ENCODE data around the gene SIAE.
"Not testable (repeated sequence)": the region's sequence is repeated elsewhere in the genome, so short reads cannot be mapped to it uniquely, and the experiment has no call there.

SIAE gene

DNA sequence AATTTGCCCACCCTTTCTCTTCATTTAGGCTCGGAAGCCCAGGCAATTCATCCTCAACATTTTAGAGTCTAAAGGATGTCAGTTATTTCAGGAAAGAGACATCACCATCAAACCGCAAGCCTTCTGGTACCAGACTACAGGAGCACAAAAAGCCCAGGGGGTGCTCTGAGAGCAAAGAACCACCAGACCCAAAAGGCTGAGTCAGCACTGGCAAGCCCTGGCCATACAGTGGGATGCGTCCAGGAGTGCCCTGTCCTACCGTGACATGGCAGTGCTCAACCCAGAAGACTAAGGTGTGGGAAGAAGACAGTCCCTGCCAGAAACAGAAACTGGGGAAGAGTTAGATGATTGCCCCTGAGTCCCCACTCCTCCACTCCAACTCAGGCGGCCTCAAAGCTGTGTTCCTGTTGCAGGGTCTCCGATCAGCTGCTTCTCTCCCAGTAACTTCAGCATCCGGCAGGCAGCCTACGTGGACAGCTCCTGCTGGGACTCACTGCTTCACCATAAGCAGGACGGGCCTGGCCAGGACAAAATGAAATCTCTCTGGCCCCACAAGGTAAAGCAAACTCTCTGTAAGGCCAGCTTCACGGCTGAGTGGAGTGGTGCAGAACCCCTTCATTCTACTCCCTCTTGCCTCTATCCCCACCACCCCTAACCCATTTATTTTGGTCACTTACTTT is 60.8 kb downstream of the SIAE start:
- FAIRE-seq (no peak), DNase-seq (ENCODE audit: insufficient read length, low spot score) (no peak)
- TF ChIP-seq, protein P1, sequence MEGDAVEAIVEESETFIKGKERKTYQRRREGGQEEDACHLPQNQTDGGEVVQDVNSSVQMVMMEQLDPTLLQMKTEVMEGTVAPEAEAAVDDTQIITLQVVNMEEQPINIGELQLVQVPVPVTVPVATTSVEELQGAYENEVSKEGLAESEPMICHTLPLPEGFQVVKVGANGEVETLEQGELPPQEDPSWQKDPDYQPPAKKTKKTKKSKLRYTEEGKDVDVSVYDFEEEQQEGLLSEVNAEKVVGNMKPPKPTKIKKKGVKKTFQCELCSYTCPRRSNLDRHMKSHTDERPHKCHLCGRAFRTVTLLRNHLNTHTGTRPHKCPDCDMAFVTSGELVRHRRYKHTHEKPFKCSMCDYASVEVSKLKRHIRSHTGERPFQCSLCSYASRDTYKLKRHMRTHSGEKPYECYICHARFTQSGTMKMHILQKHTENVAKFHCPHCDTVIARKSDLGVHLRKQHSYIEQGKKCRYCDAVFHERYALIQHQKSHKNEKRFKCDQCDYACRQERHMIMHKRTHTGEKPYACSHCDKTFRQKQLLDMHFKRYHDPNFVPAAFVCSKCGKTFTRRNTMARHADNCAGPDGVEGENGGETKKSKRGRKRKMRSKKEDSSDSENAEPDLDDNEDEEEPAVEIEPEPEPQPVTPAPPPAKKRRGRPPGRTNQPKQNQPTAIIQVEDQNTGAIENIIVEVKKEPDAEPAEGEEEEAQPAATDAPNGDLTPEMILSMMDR (IDR thresholded peaks at IDR 0.05; ENCODE audit: insufficient read depth, missing control alignments) = no peak

- DNase-seq (ENCODE audit: insufficient read length, low spot score) (no peak), FAIRE-seq (no peak)
- TF ChIP-seq, protein P1 (IDR thresholded peaks at IDR 0.05; ENCODE audit: insufficient read depth, missing control alignments) = no peak
These were observed 61.5 kb downstream of the SIAE start for GRCh38 chr11:124612045-124612444.

DNA sequence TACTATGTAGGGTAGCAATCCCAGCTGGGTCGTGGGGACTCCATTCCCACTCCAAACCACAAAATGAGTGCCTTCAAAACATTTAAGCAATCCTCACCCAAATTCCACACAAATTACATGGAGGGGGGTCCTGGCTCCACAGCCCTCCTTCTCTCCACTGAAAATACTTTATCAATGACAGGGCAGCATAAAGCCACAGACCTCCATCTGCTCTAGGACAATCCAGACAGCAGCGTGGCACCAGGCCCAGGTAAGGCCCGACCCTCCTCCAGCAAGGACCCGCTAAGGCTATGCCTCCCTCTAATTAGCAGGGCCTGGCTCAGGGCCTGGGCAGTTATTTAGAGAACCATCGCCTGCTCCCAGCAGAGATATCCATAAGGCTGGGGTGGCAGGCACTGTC is 62.5 kb downstream of the SIAE start, which contains the start of gene PANX3:
Gene PANX3, plus strand, starts transcription at position 365 of the 400 bp plus-strand sequence. CDS start 129 bp downstream, outside the sequence.
- TF ChIP-seq, protein P1 (IDR thresholded peaks at IDR 0.05; ENCODE audit: insufficient read depth, missing control alignments) = no peak
- FAIRE-seq = no peak
- DNase-seq (ENCODE audit: insufficient read length, low spot score) = no peak

GRCh38 chr11:124610295-124610694 is 63.2 kb downstream of the SIAE start:
- DNase-seq (ENCODE audit: insufficient read length, low spot score) (no peak), FAIRE-seq (no peak)
- TF ChIP-seq, protein P1 (IDR thresholded peaks at IDR 0.05; ENCODE audit: insufficient read depth, missing control alignments) = no peak

- DNase-seq (ENCODE audit: insufficient read length, low spot score) (no peak), FAIRE-seq (no peak)
- TF ChIP-seq, protein P1 (IDR thresholded peaks at IDR 0.05; ENCODE audit: insufficient read depth, missing control alignments) = no peak
These were observed 65.4 kb downstream of the SIAE start for GRCh38 chr11:124608147-124608546.

- TF ChIP-seq, protein P1 (IDR thresholded peaks at IDR 0.05; ENCODE audit: insufficient read depth, missing control alignments) = no peak
- FAIRE-seq (no peak), DNase-seq (ENCODE audit: insufficient read length, low spot score) (no peak)
These were observed 67.8 kb downstream of the SIAE start for GRCh38 chr11:124605719-124606118.

- not testable (repeated sequence) for FAIRE-seq; DNase-seq (ENCODE audit: insufficient read length, low spot score)
These were observed 70.8 kb downstream of the SIAE start for GRCh38 chr11:124602723-124603122.

All from D721Med (cell line).